Central memory CD8-positive, alpha-beta T cell (primary cell): ENCODE results near the gene DBNDD1.
"Not testable (repeated sequence)": the region's sequence is repeated elsewhere in the genome, so short reads cannot be mapped to it uniquely, and the experiment has no call there.

Source experiments
- ATAC-seq: fragments of 150-1000 bp; cut with Tn5 transposase; replicated peaks from 2 replicates; pipeline ENCODE4 v1.10.0; 2022; ENCODE audit warnings: mild to moderate bottlenecking, moderate FRiP score, moderate number of reproducible peaks; ENCODE audit not compliant: poor library complexity, severe bottlenecking; ENCODE audit errors: extremely low read depth
- DNase-seq, 2 donors: peaks; one replicate each; pipeline ENCODE4 v3.0.0; 2021; ENCODE audit warnings: low spot score in 2 of 2
- H3K27ac Mint-ChIP-seq: one replicate; pipeline ENCODE4 v1.8.0; 2022; ENCODE audit warnings: low read depth, mild to moderate bottlenecking, moderate library complexity, mixed read lengths
- H3K27me3 Mint-ChIP-seq: one replicate; pipeline ENCODE4 v1.8.0; 2022; ENCODE audit warnings: mixed read lengths
- H3K36me3 Mint-ChIP-seq: one replicate; pipeline ENCODE4 v1.8.0; 2022; ENCODE audit warnings: mild to moderate bottlenecking, moderate library complexity, mixed read lengths; ENCODE audit not compliant: insufficient read depth
- H3K4me1 Mint-ChIP-seq: one replicate; pipeline ENCODE4 v1.8.0; 2022; ENCODE audit warnings: mixed read lengths
- H3K4me3 Mint-ChIP-seq: one replicate; pipeline ENCODE4 v1.8.0; 2022; ENCODE audit warnings: mild to moderate bottlenecking, moderate library complexity, mixed read lengths
- H3K9me3 Mint-ChIP-seq: one replicate; pipeline ENCODE4 v1.8.0; 2022; ENCODE audit warnings: mixed read lengths

Gene DBNDD1

GRCh38 chr16:90018297-90018651, 982 bp downstream of the DBNDD1 start:
- Mint-ChIP-seq H3K9me3 (no peaks in the 10 kb centered on the region), H3K4me3 (peak overlapping the region; percentile 66), H3K27me3 (peaks cover 4% of the 10 kb centered on the region), H3K4me1 (peaks cover 15% of the 10 kb centered on the region), H3K27ac (no peak overlapping the region), H3K36me3 (peaks cover 1% of the 10 kb centered on the region)
- ATAC-seq = no peak
- no peak for DNase-seq

GRCh38 chr16:90016339-90016950, 2.8 kb downstream of the DBNDD1 start:
- peaks cover 6% of the 10 kb centered on the region for H3K4me1 Mint-ChIP-seq
- peaks cover 1% of the 10 kb centered on the region for H3K36me3 Mint-ChIP-seq
- H3K27ac Mint-ChIP-seq = no peak overlapping the region
- DNase-seq (no peak), ATAC-seq (no peak)
- peaks cover 6% of the 10 kb centered on the region for H3K27me3 Mint-ChIP-seq
- H3K9me3 Mint-ChIP-seq = no peaks in the 10 kb centered on the region
- H3K4me3 Mint-ChIP-seq = no peak overlapping the region

- ATAC-seq = no peak
- no peak overlapping the region for H3K27ac Mint-ChIP-seq
- H3K9me3 Mint-ChIP-seq = no peaks in the 10 kb centered on the region
- no peak overlapping the region for H3K4me3 Mint-ChIP-seq
- peaks cover 6% of the 10 kb centered on the region for H3K4me1 Mint-ChIP-seq
- H3K27me3 Mint-ChIP-seq = peaks cover 6% of the 10 kb centered on the region
- no peak for DNase-seq
- H3K36me3 Mint-ChIP-seq = peaks cover 1% of the 10 kb centered on the region
Observed at GRCh38 chr16:90015586-90016338, 3.5 kb downstream of the DBNDD1 start.

DNA sequence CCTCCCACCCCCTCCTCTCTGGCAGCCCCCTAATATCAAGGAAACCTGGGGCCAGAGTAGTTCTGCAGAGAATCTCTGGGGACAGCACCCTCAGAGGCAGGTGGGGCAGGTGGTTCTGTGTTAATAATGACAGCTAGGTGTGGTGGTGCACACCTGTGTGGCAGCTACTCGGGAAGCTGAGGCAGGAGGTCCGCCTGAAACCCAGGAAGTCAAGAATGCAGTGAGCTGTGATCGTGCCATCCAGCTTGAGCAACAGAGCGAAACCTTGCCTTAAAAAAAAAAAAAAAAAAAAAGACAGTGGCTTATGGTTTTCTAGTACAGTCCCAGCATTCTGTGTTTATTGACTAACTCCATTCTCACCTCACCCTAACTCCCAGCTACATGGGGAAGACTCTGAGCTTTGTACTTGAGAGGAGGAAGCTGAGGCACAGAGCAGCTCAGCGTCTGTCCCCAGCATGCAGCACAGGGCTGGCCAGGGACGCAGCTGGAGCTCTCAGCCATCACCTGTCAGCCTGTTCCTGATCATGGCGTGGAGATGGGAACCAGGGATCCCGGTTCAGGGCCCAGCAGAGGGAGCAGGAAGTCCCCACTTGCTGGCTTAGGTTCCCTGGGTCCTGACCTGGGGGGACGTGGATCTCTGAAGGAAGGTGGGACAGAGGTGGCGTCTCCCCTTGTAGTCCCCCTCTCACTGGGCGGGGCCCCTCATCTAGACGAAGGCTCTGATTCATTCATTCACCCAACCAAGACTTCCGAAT, 6.1 kb downstream of the DBNDD1 start:
- peaks cover 16% of the 10 kb centered on the region for H3K4me1 Mint-ChIP-seq
- ATAC-seq = no peak
- no peaks in the 10 kb centered on the region for H3K9me3 Mint-ChIP-seq
- H3K27ac Mint-ChIP-seq = no peak overlapping the region
- no peak for DNase-seq
- H3K27me3 Mint-ChIP-seq = peaks cover 6% of the 10 kb centered on the region
- peaks cover 5% of the 10 kb centered on the region for H3K36me3 Mint-ChIP-seq
- H3K4me3 Mint-ChIP-seq = no peak overlapping the region

DNA sequence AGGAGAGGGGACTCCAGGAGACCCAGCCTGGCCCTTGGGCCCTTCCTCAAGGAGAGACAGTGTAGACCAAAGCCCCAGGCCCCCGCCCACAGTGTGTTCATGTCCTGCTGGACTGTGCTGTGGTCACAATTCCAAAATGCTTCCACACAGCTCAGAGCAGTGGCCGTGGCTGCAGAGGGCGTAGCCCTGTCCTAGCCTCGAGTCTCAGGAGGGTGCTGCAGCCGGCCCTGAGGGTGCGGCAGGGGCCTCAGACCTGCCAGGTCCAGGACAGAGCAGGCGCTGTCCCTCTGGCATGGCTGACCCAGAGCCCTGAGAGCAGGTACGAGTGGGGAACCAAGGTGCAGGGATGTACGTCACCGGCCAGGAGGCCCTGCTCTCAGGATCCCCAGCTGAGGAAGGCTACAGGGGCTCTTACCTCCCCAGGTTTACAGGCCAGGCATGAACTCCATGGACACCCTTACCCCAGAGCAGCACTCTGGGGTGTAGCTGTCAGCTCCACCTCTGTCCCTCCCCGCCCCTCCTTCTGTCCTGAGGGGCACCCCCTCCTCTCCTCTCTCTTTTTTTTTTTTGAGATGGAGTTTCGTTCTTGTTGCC, 7.3 kb downstream of the DBNDD1 start:
- H3K36me3 Mint-ChIP-seq = peaks cover 5% of the 10 kb centered on the region
- H3K27ac Mint-ChIP-seq = no peak overlapping the region
- H3K9me3 Mint-ChIP-seq = no peaks in the 10 kb centered on the region
- peaks cover 16% of the 10 kb centered on the region for H3K4me1 Mint-ChIP-seq
- no peak overlapping the region for H3K4me3 Mint-ChIP-seq
- DNase-seq (no peak), ATAC-seq (no peak)
- peaks cover 6% of the 10 kb centered on the region for H3K27me3 Mint-ChIP-seq

GRCh38 chr16:90011508-90011819, 7.8 kb downstream of the DBNDD1 start:
- H3K27me3 Mint-ChIP-seq = peaks cover 6% of the 10 kb centered on the region
- H3K36me3 Mint-ChIP-seq = peaks cover 5% of the 10 kb centered on the region
- H3K4me1 Mint-ChIP-seq = peaks cover 16% of the 10 kb centered on the region
- ATAC-seq (no peak), DNase-seq (no peak)
- no peak overlapping the region for H3K4me3 Mint-ChIP-seq
- H3K9me3 Mint-ChIP-seq = no peaks in the 10 kb centered on the region
- no peak overlapping the region for H3K27ac Mint-ChIP-seq

DNA sequence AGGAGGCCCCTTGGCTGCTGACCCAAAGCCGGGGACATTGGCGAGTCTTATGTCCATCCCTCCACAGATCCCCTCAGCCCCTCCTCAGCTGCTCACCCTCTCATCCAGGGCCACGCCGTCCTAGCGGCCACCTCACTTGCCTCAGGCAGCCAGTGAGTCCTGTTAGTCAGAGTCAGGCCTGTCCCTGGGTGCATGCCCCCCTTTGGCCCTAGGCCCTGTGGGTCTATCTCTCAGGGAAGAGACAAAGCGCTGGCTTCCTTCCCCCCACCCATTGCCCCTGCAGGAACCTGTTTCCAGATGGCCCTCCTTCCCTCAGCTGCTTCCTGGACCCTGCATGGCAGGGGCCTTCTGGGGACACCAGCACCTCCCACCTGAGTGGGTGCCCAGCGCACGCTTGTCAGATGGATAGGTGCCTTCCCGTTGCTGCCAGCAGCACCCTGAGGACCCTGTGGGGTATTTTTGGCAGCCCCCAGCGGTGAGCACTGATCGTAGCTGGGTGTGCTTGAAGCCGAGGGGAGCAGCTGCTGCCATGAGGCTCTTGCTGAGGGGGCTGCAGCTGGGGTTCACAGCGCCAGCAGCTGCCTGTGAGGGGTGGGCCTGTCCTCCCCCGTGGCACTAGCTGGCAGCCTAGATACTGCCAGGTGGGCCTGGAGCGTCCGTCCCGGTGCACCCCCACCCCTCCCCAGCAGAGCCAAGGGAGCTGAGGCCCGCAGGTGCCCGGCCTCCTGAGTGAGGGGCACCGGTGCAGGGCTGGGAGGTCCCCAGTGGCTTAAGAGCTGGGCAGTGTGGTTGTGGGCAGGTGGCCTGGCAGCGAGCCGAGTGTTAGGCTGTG, 8.4 kb downstream of the DBNDD1 start:
- Mint-ChIP-seq H3K27ac (no peak overlapping the region), H3K27me3 (peaks cover 6% of the 10 kb centered on the region), H3K4me3 (peak overlapping the region; percentile 75), H3K4me1 (peaks cover 16% of the 10 kb centered on the region), H3K36me3 (peaks cover 5% of the 10 kb centered on the region), H3K9me3 (no peaks in the 10 kb centered on the region)
- no peak for ATAC-seq
- no peak for DNase-seq

- ATAC-seq (peak; percentile 9), DNase-seq (no peak)
- H3K9me3 Mint-ChIP-seq = no peaks in the 10 kb centered on the region
- H3K36me3 Mint-ChIP-seq = peaks cover 5% of the 10 kb centered on the region
- peak overlapping the region; percentile 75 for H3K4me3 Mint-ChIP-seq
- peaks cover 6% of the 10 kb centered on the region for H3K27me3 Mint-ChIP-seq
- peaks cover 16% of the 10 kb centered on the region for H3K4me1 Mint-ChIP-seq
- peak overlapping the region; percentile 74 for H3K27ac Mint-ChIP-seq
Observed at GRCh38 chr16:90009172-90009899, 9.9 kb downstream of the DBNDD1 start.

- Mint-ChIP-seq H3K27ac (peak overlapping the region; percentile 74), H3K36me3 (peaks cover 5% of the 10 kb centered on the region), H3K27me3 (peaks cover 6% of the 10 kb centered on the region), H3K4me1 (peaks cover 16% of the 10 kb centered on the region), H3K9me3 (no peaks in the 10 kb centered on the region), H3K4me3 (peak overlapping the region; percentile 75)
- DNase-seq (peak; percentile 38 to 60), ATAC-seq (peak; percentile 99)
Observed at GRCh38 chr16:90008708-90009145, 10.5 kb downstream of the DBNDD1 start.

GRCh38 chr16:90007635-90008234, 11.5 kb downstream of the DBNDD1 start:
- not testable (repeated sequence) for H3K9me3 Mint-ChIP-seq, DNase-seq, H3K4me3 Mint-ChIP-seq, ATAC-seq, H3K27me3 Mint-ChIP-seq, H3K27ac Mint-ChIP-seq, H3K36me3 Mint-ChIP-seq
- peaks cover 16% of the 10 kb centered on the region for H3K4me1 Mint-ChIP-seq

GRCh38 chr16:90007015-90007414, 12.2 kb downstream of the DBNDD1 start:
- Mint-ChIP-seq H3K27ac (no peak overlapping the region), H3K36me3 (peaks cover 5% of the 10 kb centered on the region), H3K4me1 (peaks cover 16% of the 10 kb centered on the region), H3K4me3 (peak overlapping the region; percentile 16), H3K27me3 (no peaks in the 10 kb centered on the region), H3K9me3 (no peaks in the 10 kb centered on the region)
- DNase-seq = no peak
- ATAC-seq = no peak
